ENCODE data around the gene HSD17B4. TPM values are rescaled to one million over a fixed set of nuclear protein-coding genes. Genes with fewer than 3 reads are reported as not detected.

The HSD17B4 gene
- total RNA-seq, 4 donors from 2014 or later, result 71.6 to 90.6 (median 86.2) TPM

DNA sequence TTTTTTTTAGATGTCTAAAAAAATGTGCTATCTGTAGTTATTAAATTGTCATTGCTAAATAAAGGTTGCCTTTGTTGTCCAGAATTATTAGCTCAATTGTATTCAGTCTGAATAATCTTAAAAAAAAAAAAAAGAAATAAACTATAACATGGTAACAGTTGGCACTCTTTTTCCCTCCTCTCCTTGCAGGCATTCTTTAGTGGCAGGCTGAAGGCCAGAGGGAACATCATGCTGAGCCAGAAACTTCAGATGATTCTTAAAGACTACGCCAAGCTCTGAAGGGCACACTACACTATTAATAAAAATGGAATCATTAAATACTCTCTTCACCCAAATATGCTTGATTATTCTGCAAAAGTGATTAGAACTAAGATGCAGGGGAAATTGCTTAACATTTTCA, 89.4 kb downstream of the HSD17B4 start:
- H3K4me3 ChIP-seq, result no peak overlapping the region
- DNase-seq (ENCODE audit: extremely low spot score), result no peak
- H3K36me3 ChIP-seq, result peaks cover 8 to 52% (median 36%) of the 10 kb centered on the region in 4 donors
- TF ChIP-seq CTCF (IDR thresholded peaks at IDR 0.05) (no peak), POLR2AphosphoS5 (IDR thresholded peaks at IDR 0.05) (no peak)
- H3K27ac ChIP-seq (replicated peaks in 1 of 4), result no peak overlapping the region
- H3K4me1 ChIP-seq, result peaks cover 0 to 9% (median 3%) of the 10 kb centered on the region in 4 donors
- 72% methylated on average over 1 of the region's 1 CpG for WGBS
- no peaks in the 10 kb centered on the region for H3K9me3 ChIP-seq
- intact Hi-C loops (cut with DNase I), result no loop called here
- no peaks in the 10 kb centered on the region for H3K27me3 ChIP-seq

DNA sequence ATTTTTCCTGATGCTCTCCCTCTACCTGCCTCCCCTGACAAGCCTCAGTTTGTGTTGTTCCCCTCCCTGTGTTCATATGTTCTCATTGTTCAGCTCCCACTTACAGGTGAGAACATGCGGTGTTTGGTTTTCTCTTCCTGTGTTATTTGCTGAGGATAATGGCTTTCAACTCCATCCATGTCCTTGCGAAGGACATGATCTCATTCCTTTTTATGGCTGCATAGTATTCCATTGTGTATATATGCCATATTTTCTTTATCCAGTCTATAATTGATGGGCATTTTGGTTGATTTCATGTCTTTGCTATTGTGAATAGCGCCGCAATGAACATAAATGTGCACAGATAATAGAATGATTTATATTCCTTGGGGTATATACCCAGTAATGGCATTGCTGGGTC, 99.5 kb downstream of the HSD17B4 start:
- H3K9me3 ChIP-seq, result no peaks in the 10 kb centered on the region
- no peak for DNase-seq (ENCODE audit: extremely low spot score)
- peaks cover 0 to 3% (median 0%) of the 10 kb centered on the region in 4 donors for H3K36me3 ChIP-seq
- 96% methylated on average over 4 of the region's 4 CpGs for WGBS
- intact Hi-C loops (cut with DNase I), result no loop called here
- H3K27ac ChIP-seq (replicated peaks in 1 of 4), result no peak overlapping the region
- no peaks in the 10 kb centered on the region for H3K4me1 ChIP-seq
- H3K4me3 ChIP-seq, result no peak overlapping the region
- no peaks in the 10 kb centered on the region for H3K27me3 ChIP-seq
- TF ChIP-seq POLR2AphosphoS5 (IDR thresholded peaks at IDR 0.05) (no peak), POLR2A (IDR thresholded peaks at IDR 0.05; ENCODE audit: low read depth) (no peak), CTCF (IDR thresholded peaks at IDR 0.05) (no peak), EP300 (IDR thresholded peaks at IDR 0.05) (no peak)

GRCh38 chr5:119554597-119554996, 102.3 kb downstream of the HSD17B4 start:
- no peak for DNase-seq (ENCODE audit: extremely low spot score)
- H3K4me3 ChIP-seq, result no peak overlapping the region
- 72% methylated on average over 2 of the region's 2 CpGs for WGBS
- TF ChIP-seq POLR2AphosphoS5 (IDR thresholded peaks at IDR 0.05), result no peak
- TF ChIP-seq CTCF (IDR thresholded peaks at IDR 0.05), result no peak
- no peak for TF ChIP-seq EP300 (IDR thresholded peaks at IDR 0.05)
- TF ChIP-seq POLR2A (IDR thresholded peaks at IDR 0.05; ENCODE audit: low read depth), result no peak
- H3K36me3 ChIP-seq, result peaks cover 0 to 3% (median 0%) of the 10 kb centered on the region in 4 donors
- no peaks in the 10 kb centered on the region for H3K27me3 ChIP-seq
- H3K9me3 ChIP-seq, result peaks cover 0 to 3% (median 0%) of the 10 kb centered on the region in 4 donors
- no peaks in the 10 kb centered on the region for H3K4me1 ChIP-seq
- no peak overlapping the region for H3K27ac ChIP-seq (replicated peaks in 1 of 4)
- intact Hi-C loops (cut with DNase I), result no loop called here

- TF ChIP-seq CTCF (IDR thresholded peaks at IDR 0.05) (no peak), EP300 (IDR thresholded peaks at IDR 0.05) (no peak), POLR2A (IDR thresholded peaks at IDR 0.05; ENCODE audit: low read depth) (no peak)
- no peaks in the 10 kb centered on the region for H3K9me3 ChIP-seq
- no peak for DNase-seq (ENCODE audit: extremely low spot score)
- H3K27me3 ChIP-seq, result no peaks in the 10 kb centered on the region
- no peak overlapping the region for H3K27ac ChIP-seq (replicated peaks in 1 of 4)
- H3K36me3 ChIP-seq, result no peaks in the 10 kb centered on the region
- H3K4me1 ChIP-seq, result no peaks in the 10 kb centered on the region
- H3K4me3 ChIP-seq, result no peak overlapping the region
- intact Hi-C loops (cut with DNase I), result no loop called here
Observed at GRCh38 chr5:119570910-119571309, 118.6 kb downstream of the HSD17B4 start.

GRCh38 chr5:119578937-119579336, 126.6 kb downstream of the HSD17B4 start:
- Histone ChIP-seq H3K27me3 (no peaks in the 10 kb centered on the region), H3K9me3 (no peaks in the 10 kb centered on the region), H3K27ac (replicated peaks in 1 of 4) (no peak overlapping the region), H3K36me3 (no peaks in the 10 kb centered on the region), H3K4me3 (no peak overlapping the region), H3K4me1 (no peaks in the 10 kb centered on the region)
- intact Hi-C loops (cut with DNase I), result no loop called here
- 61% methylated on average over 3 of the region's 3 CpGs for WGBS
- DNase-seq (ENCODE audit: extremely low spot score), result no peak
- no peak for TF ChIP-seq EP300 (IDR thresholded peaks at IDR 0.05)
- no peak for TF ChIP-seq POLR2AphosphoS5 (IDR thresholded peaks at IDR 0.05)
- TF ChIP-seq CTCF (IDR thresholded peaks at IDR 0.05), result no peak
- no peak for TF ChIP-seq POLR2A (IDR thresholded peaks at IDR 0.05; ENCODE audit: low read depth)

Measured in esophagus muscularis mucosa (tissue), 4 donors.